NCI-H2196 treated with DMSO at 0.1 percent for 48 hours (cell line): ENCODE results near the gene SLC30A3.

ENCODE experiments used
- DNase-seq: peaks from one replicate; lab custom pipeline; 2025; ENCODE audit not compliant: unreplicated experiment; lab: John Stamatoyannopoulos, UW

The SLC30A3 gene

GRCh38 chr2:27261926-27262298, 935 bp downstream of the SLC30A3 start:
- no peak for DNase-seq

GRCh38 chr2:27261241-27261925, 1.5 kb downstream of the SLC30A3 start:
- no peak for DNase-seq

- no peak for DNase-seq
Measured at GRCh38 chr2:27258051-27258450, 4.8 kb downstream of the SLC30A3 start.

- DNase-seq: no peak
Measured at GRCh38 chr2:27256855-27257454, 5.9 kb downstream of the SLC30A3 start.

- no peak for DNase-seq
Measured at GRCh38 chr2:27255660-27256059, 7.2 kb downstream of the SLC30A3 start.

- no peak for DNase-seq
Measured at GRCh38 chr2:27255187-27255586, 7.7 kb downstream of the SLC30A3 start.

- DNase-seq: no peak
Measured at GRCh38 chr2:27251766-27252165, 11.1 kb downstream of the SLC30A3 start.

- no peak for DNase-seq
Measured at GRCh38 chr2:27250652-27251379, 12.0 kb downstream of the SLC30A3 start.

GRCh38 chr2:27249891-27250651, 12.8 kb downstream of the SLC30A3 start:
- no peak for DNase-seq

GRCh38 chr2:27249159-27249890, 13.5 kb downstream of the SLC30A3 start:
- no peak for DNase-seq

GRCh38 chr2:27247893-27248292, 15.0 kb downstream of the SLC30A3 start:
- no peak for DNase-seq

GRCh38 chr2:27245626-27246025, 17.2 kb downstream of the SLC30A3 start:
- no peak for DNase-seq

- no peak for DNase-seq
Measured at GRCh38 chr2:27245116-27245515, 17.7 kb downstream of the SLC30A3 start.

GRCh38 chr2:27243391-27244130, 19.3 kb downstream of the SLC30A3 start:
- no peak for DNase-seq

GRCh38 chr2:27242614-27242951, 20.3 kb downstream of the SLC30A3 start:
- DNase-seq: no peak

- DNase-seq: no peak
Measured at GRCh38 chr2:27241761-27242613, 20.9 kb downstream of the SLC30A3 start.

- no peak for DNase-seq
Measured at GRCh38 chr2:27240406-27240805, 22.4 kb downstream of the SLC30A3 start.

GRCh38 chr2:27238976-27239375, 23.9 kb downstream of the SLC30A3 start:
- no peak for DNase-seq

GRCh38 chr2:27237341-27237945, 25.4 kb downstream of the SLC30A3 start:
- no peak for DNase-seq
